ENCODE data around the gene AEN.

Gene AEN

DNA sequence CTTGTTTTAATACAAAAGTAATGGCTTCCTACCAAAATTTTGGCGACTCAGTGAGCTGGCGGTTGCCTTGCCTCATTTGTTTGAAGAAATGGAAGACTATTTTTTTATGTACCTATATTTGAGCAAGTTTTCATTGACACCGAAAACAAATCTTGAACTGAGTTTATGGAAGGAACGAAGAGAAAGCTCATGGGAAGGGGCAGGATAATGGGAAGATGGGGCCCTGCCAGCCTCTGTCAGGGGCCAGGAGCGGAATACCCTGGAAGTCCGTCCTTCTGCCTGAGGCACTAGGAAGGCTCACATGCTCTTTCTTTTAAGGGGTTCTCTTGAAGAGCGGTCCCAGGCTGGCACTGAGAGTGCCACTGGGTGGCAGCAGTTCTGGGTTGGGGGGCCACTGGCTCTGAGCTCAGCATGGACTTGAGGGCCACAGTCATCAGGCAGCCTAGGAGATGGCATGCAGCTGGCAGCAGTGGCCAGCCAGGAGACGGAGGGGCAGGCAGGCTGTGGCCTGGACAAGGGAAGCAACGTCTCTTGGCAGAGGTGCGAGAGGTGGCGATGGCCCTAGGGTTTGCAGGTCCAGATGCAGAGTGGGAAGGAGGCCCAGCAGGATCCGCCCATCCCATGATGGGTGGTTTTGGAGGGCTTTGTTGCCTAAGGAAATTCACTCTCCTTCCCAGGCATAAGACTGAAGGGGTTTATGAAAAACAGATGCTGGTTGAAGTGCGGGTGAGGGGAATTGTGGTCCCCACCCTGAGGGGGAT, 59.3 kb downstream of the AEN start:
- no peak for TF ChIP-seq CTCF (IDR thresholded peaks at IDR 0.05; ENCODE audit: insufficient read depth, missing control alignments)
- DNase-seq (ENCODE audit: insufficient read length, low spot score) (no peak), FAIRE-seq (no peak)

GRCh38 chr15:88681610-88682221, 60.6 kb downstream of the AEN start:
- DNase-seq (ENCODE audit: insufficient read length, low spot score) (no peak), FAIRE-seq (no peak)
- no peak for TF ChIP-seq CTCF (IDR thresholded peaks at IDR 0.05; ENCODE audit: insufficient read depth, missing control alignments)

Data from D721Med (cell line).